SH-SY5Y (cell line): ENCODE results near the gene UNC5CL.

Experiments
- GATA2 ChIP-seq: IDR thresholded peaks from 2 replicates; pipeline ENCODE4 v1.6.1; 2011; ENCODE audit warnings: mild to moderate bottlenecking, low read depth, low read length
- GATA3 ChIP-seq: IDR thresholded peaks from 2 replicates; pipeline ENCODE4 v1.6.1; 2011; ENCODE audit warnings: low read depth, mild to moderate bottlenecking, low read length, moderate library complexity

DNA sequence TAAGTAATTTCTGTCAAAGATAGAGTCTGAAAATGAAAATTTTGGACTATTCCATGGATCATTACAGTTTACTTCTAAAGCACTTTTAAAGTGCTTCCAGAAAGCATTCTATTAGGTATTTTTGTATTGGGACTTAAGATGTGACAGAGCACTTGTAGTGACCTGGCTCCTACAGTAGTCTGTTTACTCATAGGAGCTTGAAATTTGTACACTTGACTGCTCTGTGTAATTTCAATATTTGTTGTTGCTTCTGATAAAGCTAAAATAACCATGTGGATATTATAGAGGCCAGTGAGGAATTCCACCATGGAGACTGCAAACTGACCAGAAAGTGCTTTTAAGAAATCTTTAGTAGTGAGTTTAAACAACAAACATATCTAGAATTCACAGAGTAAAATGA lies 44.1 kb upstream of the UNC5CL start:
- no peak for TF ChIP-seq GATA2
- no peak for TF ChIP-seq GATA3
